Measurements from ENCODE around the gene GPR149. TPM values are rescaled to one million over a fixed set of nuclear protein-coding genes. Genes with fewer than 3 reads are reported as not detected.

The GPR149 gene
- total and polyA plus RNA-seq, 2 donors (not counting 3 experiments of a cell fraction or from before 2014, with no cell fraction given): not detected

DNA sequence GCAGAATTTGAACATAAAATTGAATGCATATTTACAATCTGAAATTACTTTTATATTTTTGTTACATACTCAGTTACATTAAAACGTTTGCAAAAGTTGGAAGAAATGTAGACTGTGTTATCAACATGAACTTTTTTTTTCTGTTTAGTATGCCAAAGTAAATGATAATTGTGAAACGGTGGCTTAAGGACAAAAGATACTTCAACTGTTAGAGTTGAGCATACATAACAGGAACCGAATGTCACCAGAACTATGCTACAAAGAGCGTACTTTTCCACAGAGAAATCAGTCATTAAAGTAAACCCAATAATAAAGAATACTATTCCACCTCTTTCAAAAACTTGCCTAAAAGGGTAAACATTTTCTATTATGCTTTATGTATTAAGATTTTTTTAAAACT is 91.4 kb downstream of the GPR149 start:
- ChIA-PET POLR2A (no interaction called here), CTCF (no interaction called here)
- H3K4me2 ChIP-seq (ENCODE audit: insufficient read depth, low read length): no peak overlapping the region
- intact Hi-C loops (cut with micrococcal nuclease): no loop called here
- no peak overlapping the region for H3K9ac ChIP-seq (replicated peaks; ENCODE audit: extremely low read depth, insufficient read depth, low read length)
- FAIRE-seq: no peak
- no peak overlapping the region for H3K27ac ChIP-seq (ENCODE audit: insufficient read depth, low read depth, low read length)
- no peaks in the 10 kb centered on the region for H3K4me1 ChIP-seq (ENCODE audit: control insufficient read depth, extremely low read depth, insufficient read depth, low read length)
- no peaks in the 10 kb centered on the region for H3K79me2 ChIP-seq (ENCODE audit: control insufficient read depth, insufficient read depth, low read length)
- TF ChIP-seq POLR2A (IDR thresholded peaks at IDR 0.05; ENCODE audit: low read depth, low read length): no peak
- no peak for TF ChIP-seq POLR2AphosphoS5 (IDR thresholded peaks at IDR 0.05; ENCODE audit: insufficient read depth, low read depth, low read length)
- no peak for TF ChIP-seq EZH2 (IDR thresholded peaks at IDR 0.05; ENCODE audit: borderline replicate concordance, low read depth, low read length, severe bottlenecking)
- no peak for TF ChIP-seq JUN (IDR thresholded peaks at IDR 0.05; ENCODE audit: borderline replicate concordance, insufficient read depth, insufficient read length, low read depth)
- TF ChIP-seq MYC (IDR thresholded peaks at IDR 0.05; ENCODE audit: low read depth, low read length): no peak
- TF ChIP-seq, protein P1, sequence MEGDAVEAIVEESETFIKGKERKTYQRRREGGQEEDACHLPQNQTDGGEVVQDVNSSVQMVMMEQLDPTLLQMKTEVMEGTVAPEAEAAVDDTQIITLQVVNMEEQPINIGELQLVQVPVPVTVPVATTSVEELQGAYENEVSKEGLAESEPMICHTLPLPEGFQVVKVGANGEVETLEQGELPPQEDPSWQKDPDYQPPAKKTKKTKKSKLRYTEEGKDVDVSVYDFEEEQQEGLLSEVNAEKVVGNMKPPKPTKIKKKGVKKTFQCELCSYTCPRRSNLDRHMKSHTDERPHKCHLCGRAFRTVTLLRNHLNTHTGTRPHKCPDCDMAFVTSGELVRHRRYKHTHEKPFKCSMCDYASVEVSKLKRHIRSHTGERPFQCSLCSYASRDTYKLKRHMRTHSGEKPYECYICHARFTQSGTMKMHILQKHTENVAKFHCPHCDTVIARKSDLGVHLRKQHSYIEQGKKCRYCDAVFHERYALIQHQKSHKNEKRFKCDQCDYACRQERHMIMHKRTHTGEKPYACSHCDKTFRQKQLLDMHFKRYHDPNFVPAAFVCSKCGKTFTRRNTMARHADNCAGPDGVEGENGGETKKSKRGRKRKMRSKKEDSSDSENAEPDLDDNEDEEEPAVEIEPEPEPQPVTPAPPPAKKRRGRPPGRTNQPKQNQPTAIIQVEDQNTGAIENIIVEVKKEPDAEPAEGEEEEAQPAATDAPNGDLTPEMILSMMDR (IDR thresholded peaks at IDR 0.05; ENCODE audit: extremely low read depth in 1 of 2, insufficient read depth in 1 of 2, low read depth in 1 of 2, low read length in 2 of 2): no peak
- no peak for TF ChIP-seq GATA2 (IDR thresholded peaks at IDR 0.05; ENCODE audit: insufficient read depth, insufficient read length, low read depth, low read length)
- no peak for TF ChIP-seq FOS (IDR thresholded peaks at IDR 0.05; ENCODE audit: borderline replicate concordance, insufficient read depth, low read length)
- TF ChIP-seq, protein P2, sequence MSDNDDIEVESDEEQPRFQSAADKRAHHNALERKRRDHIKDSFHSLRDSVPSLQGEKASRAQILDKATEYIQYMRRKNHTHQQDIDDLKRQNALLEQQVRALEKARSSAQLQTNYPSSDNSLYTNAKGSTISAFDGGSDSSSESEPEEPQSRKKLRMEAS (IDR thresholded peaks at IDR 0.05; ENCODE audit: insufficient read depth, insufficient read length): no peak
- peaks cover 7 to 13% of the 10 kb centered on the region in 2 experiments for H3K27me3 ChIP-seq (ENCODE audit: control insufficient read depth in 2 of 2, insufficient read depth in 2 of 2, low read length in 2 of 2)
- no TSS peak for BruUV-seq (replicated peaks)
- H4K20me1 ChIP-seq (replicated peaks; ENCODE audit: control insufficient read depth, extremely low read depth, insufficient read depth, low read length): no peaks in the 10 kb centered on the region
- dilution Hi-C loops (cut with MboI; ENCODE audit: extremely low pct_ligation_motif_present, low sequenced_read_pairs): no loop called here
- no peak for DNase-seq (ENCODE audit: low read depth, low spot score)
- H2AFZ ChIP-seq (ENCODE audit: low read depth, low read length): no peak overlapping the region
- no peaks in the 10 kb centered on the region for H3K9me1 ChIP-seq (replicated peaks; ENCODE audit: control insufficient read depth, extremely low read depth, insufficient read depth, low read length)
- no peaks in the 10 kb centered on the region for H3K36me3 ChIP-seq (ENCODE audit: control insufficient read depth in 2 of 2, extremely low read depth in 1 of 2, insufficient read depth in 2 of 2, low read length in 2 of 2)
- H3K9me3 ChIP-seq (replicated peaks; ENCODE audit: control insufficient read depth, insufficient read depth, low read length): no peaks in the 10 kb centered on the region
- no peak overlapping the region for H3K4me3 ChIP-seq (replicated peaks in 1 of 3; ENCODE audit: insufficient read depth in 1 of 3, low read depth in 1 of 3, low read length in 3 of 3)
